ENCODE measurements around the gene CDYL.
A peak's percentile ranks its signal among the peaks of the same experiment; 100 is the strongest.

The CDYL gene

GRCh38 chr6:4776131-4776492 is at the start of gene CDYL:
CDYL (plus strand) TSS chr6:4776404; CDS start chr6:4776784, 380 bp downstream.
- Histone ChIP-seq H3K27me3 (no peaks in the 10 kb centered on the region), H3K9me3 (peaks cover 9% of the 10 kb centered on the region), H3K27ac (peak within 1 kb of the TSS; percentile 92), H3K4me3 (peak within 1 kb of the TSS; percentile 86), H3K36me3 (no peaks in the 10 kb centered on the region), H3K4me1 (peaks cover 42% of the 10 kb centered on the region), H3K9ac (peak within 1 kb of the TSS; percentile 93), H4K20me1 (peaks cover 39% of the 10 kb centered on the region), H3K4me2 (peak within 1 kb of the TSS; percentile 94)
- no peak for TF ChIP-seq Cebpa-rat (IDR thresholded peaks at IDR 0.05)

- Histone ChIP-seq H3K9me3 (peaks cover 14% of the 10 kb centered on the region), H3K27me3 (no peaks in the 10 kb centered on the region), H3K9ac (no peak overlapping the region), H3K27ac (no peak overlapping the region), H4K20me1 (no peaks in the 10 kb centered on the region), H3K4me3 (no peak overlapping the region), H3K4me2 (no peak overlapping the region), H3K4me1 (peaks cover 8% of the 10 kb centered on the region), H3K36me3 (no peaks in the 10 kb centered on the region)
- TF ChIP-seq Cebpa-rat (IDR thresholded peaks at IDR 0.05) = no peak
Measured at GRCh38 chr6:4726645-4727044, 49.6 kb upstream of the CDYL start.

- Histone ChIP-seq H3K36me3 (no peaks in the 10 kb centered on the region), H3K27me3 (no peaks in the 10 kb centered on the region), H3K27ac (no peak overlapping the region), H3K4me1 (peaks cover 6% of the 10 kb centered on the region), H3K9me3 (peaks cover 14% of the 10 kb centered on the region), H3K4me3 (no peak overlapping the region), H4K20me1 (no peaks in the 10 kb centered on the region), H3K4me2 (no peak overlapping the region), H3K9ac (no peak overlapping the region)
- no peak for TF ChIP-seq Cebpa-rat (IDR thresholded peaks at IDR 0.05)
Measured at GRCh38 chr6:4727217-4727616, 49.0 kb upstream of the CDYL start.

- H3K27me3 ChIP-seq = no peaks in the 10 kb centered on the region
- no peak overlapping the region for H3K9ac ChIP-seq
- H4K20me1 ChIP-seq = no peaks in the 10 kb centered on the region
- H3K9me3 ChIP-seq = peaks cover 14% of the 10 kb centered on the region
- TF ChIP-seq Cebpa-rat (IDR thresholded peaks at IDR 0.05) = no peak
- H3K4me3 ChIP-seq = no peak overlapping the region
- peak overlapping the region; percentile 42 for H3K4me2 ChIP-seq
- no peak overlapping the region for H3K27ac ChIP-seq
- H3K4me1 ChIP-seq = peaks cover 6% of the 10 kb centered on the region
- no peaks in the 10 kb centered on the region for H3K36me3 ChIP-seq
Measured at GRCh38 chr6:4727671-4728435, 48.4 kb upstream of the CDYL start.

GRCh38 chr6:4728436-4728769 is 47.8 kb upstream of the CDYL start:
- H3K27ac ChIP-seq = no peak overlapping the region

GRCh38 chr6:4728926-4729325 is 47.3 kb upstream of the CDYL start:
- no peak overlapping the region for H3K27ac ChIP-seq
- H3K4me3 ChIP-seq = no peak overlapping the region
- no peaks in the 10 kb centered on the region for H4K20me1 ChIP-seq
- H3K4me1 ChIP-seq = peaks cover 6% of the 10 kb centered on the region
- peaks cover 14% of the 10 kb centered on the region for H3K9me3 ChIP-seq
- no peaks in the 10 kb centered on the region for H3K27me3 ChIP-seq
- H3K9ac ChIP-seq = no peak overlapping the region
- TF ChIP-seq Cebpa-rat (IDR thresholded peaks at IDR 0.05) = no peak
- H3K36me3 ChIP-seq = no peaks in the 10 kb centered on the region
- H3K4me2 ChIP-seq = no peak overlapping the region

More at GRCh38 chr6:4728436-4728769, 47.8 kb upstream of the CDYL start:
- no peak for TF ChIP-seq Cebpa-rat (IDR thresholded peaks at IDR 0.05)
- peaks cover 6% of the 10 kb centered on the region for H3K4me1 ChIP-seq
- no peak overlapping the region for H3K4me3 ChIP-seq
- H3K9me3 ChIP-seq = peaks cover 14% of the 10 kb centered on the region
- no peaks in the 10 kb centered on the region for H4K20me1 ChIP-seq
- H3K27me3 ChIP-seq = no peaks in the 10 kb centered on the region
- no peaks in the 10 kb centered on the region for H3K36me3 ChIP-seq
- no peak overlapping the region for H3K9ac ChIP-seq
- no peak overlapping the region for H3K4me2 ChIP-seq

- H3K9ac ChIP-seq = no peak overlapping the region
- peaks cover 6% of the 10 kb centered on the region for H3K4me1 ChIP-seq
- H3K9me3 ChIP-seq = no peaks in the 10 kb centered on the region
- H3K4me2 ChIP-seq = no peak overlapping the region
- TF ChIP-seq Cebpa-rat (IDR thresholded peaks at IDR 0.05) = no peak
- H4K20me1 ChIP-seq = no peaks in the 10 kb centered on the region
- H3K27ac ChIP-seq = no peak overlapping the region
- no peaks in the 10 kb centered on the region for H3K27me3 ChIP-seq
- H3K36me3 ChIP-seq = no peaks in the 10 kb centered on the region
- H3K4me3 ChIP-seq = no peak overlapping the region
Measured at GRCh38 chr6:4731996-4732395, 44.2 kb upstream of the CDYL start.

GRCh38 chr6:4732691-4733315 is 43.4 kb upstream of the CDYL start:
- Histone ChIP-seq H3K9me3 (no peaks in the 10 kb centered on the region), H3K27me3 (no peaks in the 10 kb centered on the region), H3K4me3 (no peak overlapping the region), H3K4me2 (no peak overlapping the region), H4K20me1 (no peaks in the 10 kb centered on the region), H3K4me1 (peaks cover 3% of the 10 kb centered on the region), H3K36me3 (no peaks in the 10 kb centered on the region), H3K9ac (no peak overlapping the region), H3K27ac (no peak overlapping the region)
- no peak for TF ChIP-seq Cebpa-rat (IDR thresholded peaks at IDR 0.05)

GRCh38 chr6:4736371-4736873 is 39.8 kb upstream of the CDYL start:
- Histone ChIP-seq H3K27ac (no peak overlapping the region), H3K9ac (no peak overlapping the region), H3K27me3 (no peaks in the 10 kb centered on the region), H3K4me2 (no peak overlapping the region), H3K4me1 (no peaks in the 10 kb centered on the region), H3K36me3 (no peaks in the 10 kb centered on the region), H4K20me1 (no peaks in the 10 kb centered on the region), H3K4me3 (no peak overlapping the region), H3K9me3 (no peaks in the 10 kb centered on the region)
- no peak for TF ChIP-seq Cebpa-rat (IDR thresholded peaks at IDR 0.05)

- no peak for TF ChIP-seq Cebpa-rat (IDR thresholded peaks at IDR 0.05)
- Histone ChIP-seq H3K27me3 (no peaks in the 10 kb centered on the region), H3K27ac (no peak overlapping the region), H3K9me3 (no peaks in the 10 kb centered on the region), H3K4me2 (no peak overlapping the region), H3K4me1 (no peaks in the 10 kb centered on the region), H3K36me3 (no peaks in the 10 kb centered on the region), H3K4me3 (no peak overlapping the region), H3K9ac (no peak overlapping the region), H4K20me1 (no peaks in the 10 kb centered on the region)
Measured at GRCh38 chr6:4740032-4740431, 36.2 kb upstream of the CDYL start.
